D721Med (cell line): ENCODE results near the gene GRK2.
"Not testable (repeated sequence)": the region's sequence is repeated elsewhere in the genome, so short reads cannot be mapped to it uniquely, and the experiment has no call there.

Source experiments
- DNase-seq: peaks from one replicate; pipeline ENCODE4 v3.0.0; 2011; ENCODE audit warnings: low spot score; ENCODE audit not compliant: insufficient read length
- FAIRE-seq: peaks from 2 replicates; lab custom pipeline; 2011; peaks lifted over from hg19 to GRCh38; lab: Jason Lieb, UNC
- CTCF ChIP-seq: IDR thresholded peaks from 2 replicates; pipeline ENCODE4 v1.5.1; 2012; ENCODE audit warnings: mild to moderate bottlenecking, control low read depth; ENCODE audit not compliant: insufficient read depth; ENCODE audit errors: missing control alignments

The GRK2 gene

GRCh38 chr11:67254798-67255197 is 11.5 kb upstream of the GRK2 start:
- no peak for DNase-seq
- TF ChIP-seq CTCF = no peak
- FAIRE-seq = no peak

- DNase-seq = no peak
- FAIRE-seq = no peak
- TF ChIP-seq CTCF = no peak
These were observed 10.9 kb upstream of the GRK2 start for GRCh38 chr11:67255353-67255752.

- DNase-seq (no peak), FAIRE-seq (no peak)
- TF ChIP-seq CTCF = no peak
These were observed 10.4 kb upstream of the GRK2 start for GRCh38 chr11:67255864-67256263.

GRCh38 chr11:67256477-67257135 is 9.7 kb upstream of the GRK2 start:
- DNase-seq (peak; percentile 5), FAIRE-seq (no peak)
- TF ChIP-seq CTCF = no peak

GRCh38 chr11:67260406-67260805 is 5.9 kb upstream of the GRK2 start:
- no peak for TF ChIP-seq CTCF
- FAIRE-seq = no peak
- no peak for DNase-seq

- FAIRE-seq = not testable (repeated sequence)
- peak; percentile 84 for DNase-seq
These were observed 5.2 kb upstream of the GRK2 start for GRCh38 chr11:67260885-67261639.

- TF ChIP-seq CTCF = peak; percentile 0
- no peak for DNase-seq
- no peak for FAIRE-seq
These were observed 4.7 kb upstream of the GRK2 start for GRCh38 chr11:67261640-67261945.
